ENCODE data around the gene SLC6A18.

SLC6A18 gene

DNA sequence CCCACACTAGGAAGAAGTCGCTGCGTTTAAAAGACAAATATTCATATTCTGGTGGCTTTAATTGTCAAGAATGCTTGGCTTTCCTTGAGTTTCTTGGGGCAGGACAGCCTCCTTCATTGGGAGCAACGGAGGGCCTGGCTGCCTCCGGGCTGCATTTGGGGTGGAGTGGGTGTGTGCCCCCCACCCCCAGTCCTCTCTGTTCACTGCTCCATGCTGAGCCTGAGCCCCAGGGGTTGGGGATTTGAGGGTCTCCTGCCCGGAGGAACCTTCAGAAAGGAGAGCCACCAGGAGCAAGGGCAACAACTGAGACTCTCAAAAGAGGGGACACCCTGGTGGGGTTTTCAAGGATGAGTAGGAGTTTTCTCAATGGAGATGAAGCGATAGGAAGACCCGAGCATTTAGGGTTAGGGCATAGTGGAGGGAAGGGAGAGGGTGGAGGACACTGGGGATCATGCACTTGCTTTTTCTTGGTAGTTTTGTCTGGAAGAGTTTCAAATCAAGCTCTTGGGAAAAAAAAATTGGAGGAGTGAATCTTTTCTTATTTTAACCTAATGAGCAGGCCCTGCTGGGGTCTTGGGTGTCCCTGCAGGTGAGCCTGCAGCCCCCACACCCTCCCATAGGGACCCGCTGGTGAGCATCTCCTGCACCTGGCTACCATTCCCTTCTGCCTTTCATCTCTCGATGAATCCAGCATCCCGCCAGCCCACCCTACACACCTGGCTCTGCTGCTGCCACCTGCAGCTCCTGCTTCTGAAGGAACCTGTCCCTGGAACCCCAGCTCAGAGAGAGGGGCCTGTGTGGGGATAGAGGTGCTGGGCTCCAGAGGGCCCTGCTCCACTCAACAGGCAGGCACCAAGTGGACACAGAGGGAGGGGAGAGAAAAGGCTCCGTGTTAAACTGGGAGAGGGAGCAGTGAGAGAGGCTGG, 19.7 kb upstream of the SLC6A18 start:
- H3K4me1 Mint-ChIP-seq = no peaks in the 10 kb centered on the region
- H3K27ac Mint-ChIP-seq = no peak overlapping the region
- H3K36me3 Mint-ChIP-seq = no peaks in the 10 kb centered on the region
- no peaks in the 10 kb centered on the region for H3K27me3 Mint-ChIP-seq
- H3K4me3 Mint-ChIP-seq = no peak overlapping the region
- no peaks in the 10 kb centered on the region for H3K9me3 Mint-ChIP-seq

DNA sequence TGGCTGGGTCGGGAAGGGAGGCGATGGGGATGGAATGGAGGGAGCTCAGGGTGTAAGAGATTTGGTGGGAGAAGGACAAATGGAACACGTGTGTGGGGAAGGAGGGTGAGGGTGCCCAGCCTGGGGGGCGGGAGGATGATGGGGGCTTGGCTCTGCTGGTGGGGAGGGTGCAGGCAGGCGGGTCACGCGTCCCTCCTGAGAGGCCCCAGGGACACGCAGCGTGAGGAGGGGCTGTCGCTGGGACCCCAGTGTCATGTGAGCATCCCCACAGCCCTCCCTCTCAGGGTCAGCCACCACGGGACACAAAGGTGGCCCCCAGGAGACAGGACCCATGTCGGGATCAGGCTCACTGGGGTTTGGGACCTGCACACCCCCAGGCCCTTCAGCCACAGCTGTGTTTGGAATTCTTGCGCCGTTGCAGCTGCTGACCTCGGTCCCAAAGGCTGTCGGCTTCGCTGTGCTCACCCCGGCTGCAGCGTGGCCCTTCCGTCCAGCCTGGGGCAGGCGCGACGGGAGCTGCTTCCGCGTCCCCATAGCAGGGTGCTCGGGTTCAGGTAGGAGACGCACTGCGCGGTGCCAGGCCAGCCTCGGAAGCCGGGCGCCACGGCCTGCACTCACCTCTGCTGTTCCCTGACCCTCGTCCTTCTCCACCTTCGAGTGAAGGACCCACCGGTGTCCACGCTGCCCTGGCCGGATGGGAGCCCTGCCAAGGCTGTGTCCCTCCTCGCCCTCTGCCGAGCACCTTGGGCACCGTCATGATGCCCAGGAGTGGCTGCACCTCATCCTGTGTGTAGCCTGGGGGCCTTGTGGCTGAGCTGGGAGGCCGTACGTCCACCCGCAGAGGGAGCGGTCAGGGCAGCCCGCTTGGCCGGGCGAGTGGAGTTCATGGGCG, 18.4 kb upstream of the SLC6A18 start:
- Mint-ChIP-seq H3K4me1 (no peaks in the 10 kb centered on the region), H3K27ac (no peak overlapping the region), H3K4me3 (no peak overlapping the region), H3K27me3 (no peaks in the 10 kb centered on the region), H3K36me3 (no peaks in the 10 kb centered on the region), H3K9me3 (no peaks in the 10 kb centered on the region)

DNA sequence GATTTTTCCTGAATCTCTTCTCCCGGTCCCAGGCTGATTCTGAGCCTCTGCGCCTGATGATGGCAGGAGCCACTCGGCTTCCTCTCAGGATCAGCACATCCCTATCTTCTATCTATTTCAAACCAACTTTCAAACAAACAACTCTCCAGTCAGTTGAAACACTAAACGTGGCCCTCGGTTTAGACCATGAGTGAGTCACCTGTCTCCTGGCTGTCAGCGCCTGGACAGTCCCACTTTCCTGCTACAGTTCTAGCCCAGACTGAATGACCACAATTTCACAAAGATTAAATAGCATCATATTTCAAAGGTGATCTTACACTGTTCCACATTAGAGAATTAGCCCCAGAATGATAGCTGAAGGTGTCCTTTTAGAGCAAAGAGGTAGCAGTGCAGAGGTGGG, 17.6 kb upstream of the SLC6A18 start:
- no peak overlapping the region for H3K27ac Mint-ChIP-seq
- no peaks in the 10 kb centered on the region for H3K36me3 Mint-ChIP-seq
- no peaks in the 10 kb centered on the region for H3K4me1 Mint-ChIP-seq
- H3K4me3 Mint-ChIP-seq = no peak overlapping the region
- H3K9me3 Mint-ChIP-seq = no peaks in the 10 kb centered on the region
- H3K27me3 Mint-ChIP-seq = no peaks in the 10 kb centered on the region

DNA sequence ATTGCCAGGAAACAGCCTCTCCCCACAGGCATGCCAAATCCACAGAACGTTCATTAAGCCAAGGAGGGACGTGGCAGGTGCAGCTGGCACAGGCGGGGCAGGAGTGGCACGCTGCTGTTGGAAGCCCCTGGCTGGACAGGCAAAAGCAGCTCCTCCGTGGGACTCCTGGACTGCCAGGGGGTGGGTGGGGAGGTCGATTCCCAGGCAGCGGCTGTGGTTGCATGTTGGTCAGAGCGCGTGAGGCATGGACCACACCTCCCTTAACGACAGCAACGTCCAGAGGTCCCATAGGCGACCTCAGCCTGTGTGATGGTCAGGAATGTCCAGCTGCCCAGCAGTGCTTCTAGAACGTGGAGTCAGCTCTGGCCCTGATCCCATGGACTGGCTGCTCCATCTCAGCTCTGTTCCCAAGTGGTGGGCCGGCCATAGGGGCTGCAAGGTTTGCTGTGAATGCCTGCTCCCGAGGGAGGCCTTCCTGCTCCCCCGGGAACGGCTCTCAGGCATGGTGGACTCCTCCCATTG, 16.9 kb upstream of the SLC6A18 start:
- Mint-ChIP-seq H3K36me3 (no peaks in the 10 kb centered on the region), H3K27me3 (no peaks in the 10 kb centered on the region), H3K4me3 (no peak overlapping the region), H3K27ac (no peak overlapping the region), H3K4me1 (no peaks in the 10 kb centered on the region), H3K9me3 (no peaks in the 10 kb centered on the region)

DNA sequence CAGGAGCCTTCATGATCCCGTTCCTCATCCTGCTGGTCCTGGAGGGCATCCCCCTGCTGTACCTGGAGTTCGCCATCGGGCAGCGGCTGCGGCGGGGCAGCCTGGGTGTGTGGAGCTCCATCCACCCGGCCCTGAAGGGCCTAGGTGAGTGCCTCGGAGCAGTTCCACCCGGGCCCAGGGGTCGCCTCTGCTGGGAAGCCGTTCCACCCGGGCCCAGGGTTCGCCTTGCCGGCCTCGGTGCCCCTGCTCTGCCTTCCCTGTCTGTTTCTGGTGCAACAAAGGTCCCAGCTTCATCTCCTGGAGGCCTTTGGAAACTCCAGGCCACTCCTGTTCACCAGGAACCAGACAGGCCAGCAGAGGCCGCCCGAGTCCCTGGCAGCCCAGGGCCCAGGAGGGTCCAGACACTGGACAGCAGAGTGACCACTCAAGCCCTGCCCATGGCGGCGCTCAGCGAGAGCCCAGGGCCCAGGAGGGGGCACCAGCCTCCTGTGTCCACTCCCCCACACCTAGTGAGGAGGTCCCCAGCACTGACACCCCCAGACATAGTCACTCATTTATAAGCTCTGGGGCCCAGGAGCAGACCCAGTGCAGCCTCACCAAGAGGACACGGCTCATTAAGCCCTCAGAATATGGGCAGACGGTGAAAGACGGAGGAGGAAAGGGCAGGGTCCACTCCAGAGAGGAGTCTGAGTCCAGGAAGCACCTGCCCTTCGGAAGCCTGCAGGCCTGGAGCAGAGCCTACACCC, 16.3 kb upstream of the SLC6A18 start:
- no peaks in the 10 kb centered on the region for H3K9me3 Mint-ChIP-seq
- H3K27me3 Mint-ChIP-seq = no peaks in the 10 kb centered on the region
- no peak overlapping the region for H3K4me3 Mint-ChIP-seq
- H3K27ac Mint-ChIP-seq = no peak overlapping the region
- H3K36me3 Mint-ChIP-seq = no peaks in the 10 kb centered on the region
- no peaks in the 10 kb centered on the region for H3K4me1 Mint-ChIP-seq

DNA sequence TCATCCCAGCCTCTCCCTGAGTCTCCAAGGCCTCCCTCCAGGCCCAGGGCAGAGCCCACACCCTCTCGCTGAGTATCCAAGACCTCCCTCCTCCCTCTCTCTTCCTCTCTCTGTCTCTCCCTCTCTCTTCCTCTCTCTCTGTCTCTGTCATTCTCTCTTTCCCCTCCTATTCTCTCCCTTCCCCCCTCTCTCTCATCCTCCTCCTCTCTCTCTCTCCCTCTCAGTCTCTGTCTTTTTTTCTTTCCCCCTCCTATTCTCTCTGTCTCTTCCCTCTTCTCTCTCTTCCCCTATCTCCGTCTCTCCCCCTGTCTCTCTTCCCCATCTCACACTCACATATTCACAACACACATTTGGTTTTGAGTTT, 15.7 kb upstream of the SLC6A18 start:
- no peak overlapping the region for H3K27ac Mint-ChIP-seq
- no peaks in the 10 kb centered on the region for H3K36me3 Mint-ChIP-seq
- H3K27me3 Mint-ChIP-seq = no peaks in the 10 kb centered on the region
- no peak overlapping the region for H3K4me3 Mint-ChIP-seq
- H3K4me1 Mint-ChIP-seq = no peaks in the 10 kb centered on the region
- no peaks in the 10 kb centered on the region for H3K9me3 Mint-ChIP-seq

DNA sequence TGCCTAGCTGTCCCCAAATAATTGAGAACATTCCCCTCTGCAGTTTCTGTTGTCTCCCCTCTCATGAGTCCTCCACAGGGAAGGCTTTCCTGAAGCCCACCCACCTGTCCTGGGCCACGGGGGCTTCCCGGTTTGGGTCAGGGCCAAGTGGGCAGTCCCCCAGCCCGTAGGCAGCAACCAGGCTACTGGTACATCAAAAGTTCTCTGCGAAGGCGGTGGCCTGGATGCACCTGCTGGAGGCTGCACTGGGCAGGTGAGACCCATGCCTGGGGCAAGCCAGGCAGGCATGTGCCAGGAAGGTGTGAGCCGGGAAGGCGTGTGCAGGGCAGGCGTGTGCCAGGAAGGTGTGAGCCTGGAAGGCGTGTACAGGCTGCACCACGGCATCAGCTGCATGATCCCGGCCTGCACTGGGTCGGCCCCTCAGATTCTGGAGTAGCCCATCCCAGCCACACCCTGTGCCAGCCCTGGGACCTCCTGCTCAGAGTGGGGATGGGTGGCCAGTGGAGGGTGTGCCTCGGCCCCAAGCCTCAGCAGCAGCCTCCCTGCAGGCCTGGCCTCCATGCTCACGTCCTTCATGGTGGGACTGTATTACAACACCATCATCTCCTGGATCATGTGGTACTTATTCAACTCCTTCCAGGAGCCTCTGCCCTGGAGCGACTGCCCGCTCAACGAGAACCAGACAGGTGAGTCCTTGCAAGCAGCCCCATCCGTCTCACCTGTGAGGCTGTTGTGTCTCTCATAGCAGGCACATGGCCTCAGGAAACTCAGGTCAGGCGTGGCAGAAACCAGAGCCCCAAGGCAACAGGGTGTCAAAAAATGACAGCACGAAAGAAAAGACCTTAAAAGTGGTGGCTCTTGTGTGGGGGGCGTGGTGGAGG, 15.0 kb upstream of the SLC6A18 start:
- Mint-ChIP-seq H3K4me3 (no peak overlapping the region), H3K27me3 (no peaks in the 10 kb centered on the region), H3K9me3 (no peaks in the 10 kb centered on the region), H3K27ac (no peak overlapping the region), H3K4me1 (no peaks in the 10 kb centered on the region), H3K36me3 (no peaks in the 10 kb centered on the region)

DNA sequence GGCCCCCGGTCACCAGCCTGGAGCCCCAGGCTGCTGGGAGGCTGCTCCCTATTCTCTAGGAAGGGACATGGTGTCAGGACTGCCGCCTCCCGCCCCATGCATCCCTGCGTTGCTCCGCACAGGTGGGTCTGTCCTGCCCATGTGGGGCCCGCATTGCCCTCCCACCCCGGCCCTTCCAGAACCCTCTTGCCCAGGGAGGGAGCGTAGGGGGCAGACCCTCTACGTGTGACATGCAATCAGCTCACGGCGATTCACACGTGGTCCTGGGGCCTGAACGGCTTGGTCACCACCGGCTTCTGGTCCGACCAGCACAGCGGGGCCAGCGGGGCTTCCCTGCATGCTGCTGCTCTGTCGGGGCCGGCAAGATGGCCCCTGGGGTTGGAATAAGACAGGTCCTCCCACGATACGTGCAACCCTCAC, 14.3 kb upstream of the SLC6A18 start:
- H3K9me3 Mint-ChIP-seq = no peaks in the 10 kb centered on the region
- H3K36me3 Mint-ChIP-seq = no peaks in the 10 kb centered on the region
- H3K27ac Mint-ChIP-seq = no peak overlapping the region
- H3K4me3 Mint-ChIP-seq = no peak overlapping the region
- H3K27me3 Mint-ChIP-seq = no peaks in the 10 kb centered on the region
- H3K4me1 Mint-ChIP-seq = no peaks in the 10 kb centered on the region

DNA sequence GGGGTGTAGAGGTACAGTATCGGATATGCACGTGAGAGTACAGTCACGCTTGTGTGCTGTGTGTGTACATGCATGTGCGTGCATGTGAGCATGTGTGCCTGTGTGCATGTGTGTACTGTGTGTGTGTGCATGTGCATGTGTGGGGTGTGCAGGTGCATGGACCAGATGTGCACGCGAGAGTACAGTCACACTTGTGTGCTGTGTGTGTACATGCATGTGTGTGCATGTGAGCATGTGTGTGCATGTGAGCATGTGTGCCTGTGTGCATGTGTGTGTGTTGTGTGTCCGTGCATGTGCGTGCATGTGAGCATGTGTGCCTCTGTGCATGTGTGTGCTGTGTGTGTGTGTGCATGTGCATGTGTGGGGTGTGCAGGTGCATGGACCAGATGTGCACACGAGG, 13.5 kb upstream of the SLC6A18 start:
- H3K9me3 Mint-ChIP-seq = no peaks in the 10 kb centered on the region
- no peak overlapping the region for H3K27ac Mint-ChIP-seq
- H3K4me3 Mint-ChIP-seq = no peak overlapping the region
- no peaks in the 10 kb centered on the region for H3K4me1 Mint-ChIP-seq
- no peaks in the 10 kb centered on the region for H3K36me3 Mint-ChIP-seq
- H3K27me3 Mint-ChIP-seq = no peaks in the 10 kb centered on the region

DNA sequence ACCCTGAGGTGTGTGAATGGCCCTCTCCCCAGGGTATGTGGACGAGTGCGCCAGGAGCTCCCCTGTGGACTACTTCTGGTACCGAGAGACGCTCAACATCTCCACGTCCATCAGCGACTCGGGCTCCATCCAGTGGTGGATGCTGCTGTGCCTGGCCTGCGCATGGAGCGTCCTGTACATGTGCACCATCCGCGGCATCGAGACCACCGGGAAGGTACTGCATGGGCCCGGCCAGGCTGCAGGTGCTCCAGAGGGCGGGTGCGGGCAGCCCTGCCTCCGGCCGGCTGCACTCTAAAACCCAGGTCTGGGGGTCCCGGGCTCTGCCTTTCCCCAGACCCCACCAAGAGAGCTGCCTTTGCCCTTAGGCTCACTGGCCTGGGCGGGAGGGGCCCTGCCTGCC, 12.9 kb upstream of the SLC6A18 start:
- Mint-ChIP-seq H3K27ac (no peak overlapping the region), H3K9me3 (no peaks in the 10 kb centered on the region), H3K4me1 (no peaks in the 10 kb centered on the region), H3K36me3 (no peaks in the 10 kb centered on the region), H3K4me3 (no peak overlapping the region), H3K27me3 (no peaks in the 10 kb centered on the region)

DNA sequence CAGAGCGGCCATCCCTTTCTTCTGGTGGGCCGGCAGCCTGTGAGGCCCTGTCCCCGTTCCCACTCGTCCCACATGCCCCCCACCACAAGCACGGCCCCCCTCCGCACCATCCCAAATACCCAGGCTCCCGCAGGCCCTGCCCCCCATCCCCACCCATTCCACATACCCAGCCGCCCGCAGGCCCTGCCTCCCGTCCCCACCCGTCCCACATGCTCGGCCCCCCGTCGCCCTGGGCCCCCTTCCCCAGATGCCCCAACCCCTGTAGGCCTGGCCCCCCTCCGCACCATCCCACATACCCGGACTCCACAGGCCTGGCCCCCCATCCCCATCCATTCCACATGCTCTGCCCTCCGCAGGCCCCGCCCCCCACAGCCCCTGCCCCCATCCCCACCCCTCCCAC, 12.3 kb upstream of the SLC6A18 start:
- Mint-ChIP-seq H3K4me3 (no peak overlapping the region), H3K27ac (no peak overlapping the region), H3K9me3 (no peaks in the 10 kb centered on the region), H3K4me1 (peaks cover under 1% of the 10 kb centered on the region), H3K27me3 (no peaks in the 10 kb centered on the region), H3K36me3 (no peaks in the 10 kb centered on the region)

DNA sequence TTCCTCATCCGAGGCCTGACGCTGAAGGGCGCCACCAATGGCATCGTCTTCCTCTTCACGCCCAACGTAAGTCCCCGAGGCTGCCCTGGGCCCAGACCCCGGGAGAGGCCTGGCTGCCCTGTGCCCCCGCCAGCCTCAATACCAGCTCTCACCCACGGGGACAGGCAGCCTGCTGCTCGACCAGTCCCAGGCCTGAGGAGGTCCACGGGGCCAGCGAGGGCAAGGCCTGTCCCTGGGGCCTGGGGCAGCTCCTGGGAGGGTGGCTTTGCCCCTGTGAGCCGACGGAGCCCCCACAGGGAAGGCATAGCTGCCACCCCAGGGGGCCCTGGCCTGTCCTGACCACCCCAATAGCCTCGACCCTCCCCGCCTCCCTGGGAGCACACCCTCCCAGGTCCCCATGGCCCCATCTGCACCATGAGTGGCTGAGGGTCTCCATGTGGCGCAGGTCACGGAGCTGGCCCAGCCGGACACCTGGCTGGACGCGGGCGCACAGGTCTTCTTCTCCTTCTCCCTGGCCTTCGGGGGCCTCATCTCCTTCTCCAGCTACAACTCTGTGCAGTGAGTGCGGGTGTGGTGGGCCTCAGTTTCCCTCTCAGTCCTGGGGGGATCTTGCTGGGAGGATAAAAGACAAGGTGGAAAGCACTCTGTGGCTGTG, 11.5 kb upstream of the SLC6A18 start:
- no peaks in the 10 kb centered on the region for H3K9me3 Mint-ChIP-seq
- no peaks in the 10 kb centered on the region for H3K36me3 Mint-ChIP-seq
- H3K4me3 Mint-ChIP-seq = no peak overlapping the region
- H3K4me1 Mint-ChIP-seq = peaks cover 3% of the 10 kb centered on the region
- no peaks in the 10 kb centered on the region for H3K27me3 Mint-ChIP-seq
- H3K27ac Mint-ChIP-seq = no peak overlapping the region

DNA sequence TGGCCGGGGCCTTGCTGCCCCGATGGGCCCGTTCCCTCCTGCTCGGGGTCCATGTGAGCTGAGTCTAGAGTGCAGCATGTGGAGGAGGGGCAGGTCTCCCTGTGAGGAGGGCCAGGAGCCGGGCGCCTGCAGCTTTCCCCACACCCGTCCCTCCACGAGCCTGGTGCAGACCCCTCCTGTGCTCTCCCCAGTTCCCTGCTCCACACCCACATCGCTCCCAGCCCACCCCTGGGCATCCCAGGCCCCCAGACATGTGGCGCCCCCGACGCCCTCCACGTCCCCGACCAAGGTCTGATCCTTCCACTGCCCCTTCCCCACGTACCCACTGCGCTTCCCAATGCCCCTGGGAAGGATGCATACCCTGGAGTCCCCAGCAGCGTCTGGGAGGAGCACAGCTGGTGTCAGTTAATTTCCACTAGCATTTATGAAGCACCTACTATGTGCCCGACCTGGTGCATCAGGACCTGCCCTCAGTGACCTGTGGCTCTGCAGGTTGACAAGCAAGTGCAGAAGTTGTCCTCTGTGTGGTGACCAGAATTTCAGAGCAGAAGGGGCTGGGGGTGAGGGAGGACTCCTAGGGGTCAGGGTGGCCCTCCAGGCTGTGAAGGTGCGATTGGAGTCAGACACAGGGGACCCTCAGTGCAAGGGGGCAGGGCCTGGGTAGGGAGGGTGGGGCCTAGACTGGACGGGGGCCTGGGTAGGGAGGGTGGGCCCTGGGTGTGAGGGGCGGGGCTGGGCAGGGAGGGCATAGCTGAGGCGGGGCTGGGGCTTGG, 10.8 kb upstream of the SLC6A18 start:
- Mint-ChIP-seq H3K27ac (no peak overlapping the region), H3K9me3 (no peaks in the 10 kb centered on the region), H3K4me3 (no peak overlapping the region), H3K36me3 (no peaks in the 10 kb centered on the region), H3K27me3 (no peaks in the 10 kb centered on the region), H3K4me1 (peaks cover 3% of the 10 kb centered on the region)

DNA sequence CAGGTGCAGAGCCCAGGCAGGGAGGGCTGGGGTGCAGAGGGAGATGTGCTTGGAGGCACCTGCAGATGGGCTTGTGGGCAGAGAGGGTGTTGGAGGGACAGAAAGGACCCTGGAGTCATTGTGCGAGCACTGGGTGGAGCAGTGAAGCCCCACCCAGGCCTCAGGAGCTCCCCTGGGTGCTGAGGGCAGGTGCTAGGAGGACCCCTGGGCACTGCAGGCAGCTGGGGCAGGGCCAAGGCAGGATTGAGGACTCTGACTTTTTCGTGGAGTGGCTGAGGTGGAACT, 10.3 kb upstream of the SLC6A18 start:
- H3K27me3 Mint-ChIP-seq = no peaks in the 10 kb centered on the region
- peaks cover 3% of the 10 kb centered on the region for H3K4me1 Mint-ChIP-seq
- H3K9me3 Mint-ChIP-seq = no peaks in the 10 kb centered on the region
- no peak overlapping the region for H3K4me3 Mint-ChIP-seq
- no peaks in the 10 kb centered on the region for H3K36me3 Mint-ChIP-seq
- no peak overlapping the region for H3K27ac Mint-ChIP-seq
